ENCODE measurements around the gene PDCD6IP. TPM values are rescaled to one million over a fixed set of nuclear protein-coding genes. Genes with fewer than 3 reads are reported as not detected.
A peak's percentile ranks its signal among the peaks of the same experiment; 100 is the strongest.
"Not testable (repeated sequence)": the region's sequence is repeated elsewhere in the genome, so short reads cannot be mapped to it uniquely, and the experiment has no call there.

PDCD6IP gene
- total and polyA plus RNA-seq, 4 experiments from 2014 or later, result 59.2 to 237 (median 152) TPM

- no peaks in the 10 kb centered on the region for H3K9me3 ChIP-seq (ENCODE audit: control insufficient read depth in 1 of 2, low read length in 2 of 2)
- no peaks in the 10 kb centered on the region for H3K36me3 ChIP-seq (ENCODE audit: insufficient read depth, low read length)
- no peak for DNase-seq
- ChIA-PET POLR2A (ENCODE audit: partially characterized antibody) (interaction anchor here (0.6 kb wide), 1 partner anchor 65 kb away, joined by 3 read pairs; no protein-coding TSS in a partner anchor), CTCF (ENCODE audit: partially characterized antibody) (interaction anchor here (0.8 to 1.2 kb wide), 2 partner anchors 10 to 19 kb away, joined by 3 to 5 read pairs; no protein-coding TSS in a partner anchor)
- no peaks in the 10 kb centered on the region for H3K4me1 ChIP-seq (ENCODE audit: insufficient read depth, low read length)
- Mint-ChIP-seq H3K27ac (no peak overlapping the region), H3K4me3 (no peak overlapping the region), H3K36me3 (no peaks in the 10 kb centered on the region), H3K9me3 (no peaks in the 10 kb centered on the region), H3K4me1 (no peaks in the 10 kb centered on the region), H3K27me3 (peaks cover 3 to 4% of the 10 kb centered on the region in 2 donors)
- no peaks in the 10 kb centered on the region for H3K27me3 ChIP-seq (ENCODE audit: insufficient read depth, low read length)
- no peak overlapping the region for H3K4me3 ChIP-seq (ENCODE audit: low read length in 2 of 2)
- intact Hi-C loops (cut with micrococcal nuclease), result no loop called here
- no peak overlapping the region for H3K27ac ChIP-seq (ENCODE audit: low read depth, low read length)
These were observed 29.7 kb upstream of the PDCD6IP start for GRCh38 chr3:33768578-33769330.

DNA sequence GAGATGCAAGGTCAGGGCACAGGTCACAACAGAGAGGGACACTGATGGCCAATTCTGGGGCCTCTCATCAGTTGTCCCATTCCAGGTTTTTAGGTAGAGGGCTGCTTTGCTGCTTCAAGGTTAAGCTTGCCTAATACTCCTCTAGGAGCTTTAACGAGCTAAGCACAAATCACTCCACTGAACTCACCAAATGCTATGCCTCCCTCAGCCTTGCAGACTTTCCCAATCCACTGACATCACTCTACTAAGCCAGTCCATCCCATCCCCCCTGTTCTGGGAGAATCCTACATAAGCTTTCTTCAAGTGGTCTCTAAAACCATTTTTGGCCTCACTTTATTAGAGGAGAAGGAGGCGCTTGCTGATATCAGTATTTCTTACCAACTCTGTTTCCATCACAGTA lies 24.8 kb upstream of the PDCD6IP start:
- ChIA-PET POLR2A (ENCODE audit: partially characterized antibody) (no interaction called here), CTCF (ENCODE audit: partially characterized antibody) (interaction anchor here (1.1 to 6.4 kb wide), 2 partner anchors 12 to 139 kb away, joined by 3 to 70 read pairs; no protein-coding TSS in a partner anchor)
- peaks cover 0 to 1% of the 10 kb centered on the region in 2 donors for H3K27me3 Mint-ChIP-seq
- H3K36me3 Mint-ChIP-seq, result no peaks in the 10 kb centered on the region
- no peaks in the 10 kb centered on the region for H3K9me3 Mint-ChIP-seq
- DNase-seq, result no peak
- H3K4me1 Mint-ChIP-seq, result no peaks in the 10 kb centered on the region
- Histone ChIP-seq H3K27me3 (ENCODE audit: insufficient read depth, low read length) (no peaks in the 10 kb centered on the region), H3K27ac (ENCODE audit: low read depth, low read length) (no peak overlapping the region), H3K9me3 (ENCODE audit: control insufficient read depth in 1 of 2, low read length in 2 of 2) (no peaks in the 10 kb centered on the region), H3K36me3 (ENCODE audit: insufficient read depth, low read length) (no peaks in the 10 kb centered on the region), H3K4me1 (ENCODE audit: insufficient read depth, low read length) (no peaks in the 10 kb centered on the region), H3K4me3 (ENCODE audit: low read length in 2 of 2) (no peak overlapping the region)
- no peak overlapping the region for H3K27ac Mint-ChIP-seq
- intact Hi-C loops (cut with micrococcal nuclease), result no loop called here
- H3K4me3 Mint-ChIP-seq, result no peak overlapping the region

- H3K4me1 Mint-ChIP-seq, result no peaks in the 10 kb centered on the region
- Histone ChIP-seq H3K36me3 (ENCODE audit: insufficient read depth, low read length) (no peaks in the 10 kb centered on the region), H3K9me3 (ENCODE audit: control insufficient read depth in 1 of 2, low read length in 2 of 2) (no peaks in the 10 kb centered on the region), H3K27ac (ENCODE audit: low read depth, low read length) (no peak overlapping the region), H3K4me3 (ENCODE audit: low read length in 2 of 2) (no peak overlapping the region), H3K27me3 (ENCODE audit: insufficient read depth, low read length) (no peaks in the 10 kb centered on the region), H3K4me1 (ENCODE audit: insufficient read depth, low read length) (no peaks in the 10 kb centered on the region)
- no peaks in the 10 kb centered on the region for H3K36me3 Mint-ChIP-seq
- H3K4me3 Mint-ChIP-seq, result no peak overlapping the region
- CTCF ChIA-PET (ENCODE audit: partially characterized antibody), result interaction anchor here (1.0 to 6.4 kb wide), 5 partner anchors 11 to 139 kb away, joined by 3 to 70 read pairs (median 5); no protein-coding TSS in a partner anchor
- intact Hi-C loops (cut with micrococcal nuclease), result no loop called here
- no peaks in the 10 kb centered on the region for H3K9me3 Mint-ChIP-seq
- POLR2A ChIA-PET (ENCODE audit: partially characterized antibody), result interaction anchor here (1.3 kb wide), 1 partner anchor 23 kb away, joined by 3 read pairs; the partner anchor contains the start of gene PDCD6IP
- H3K27me3 Mint-ChIP-seq, result peaks cover 0 to 1% of the 10 kb centered on the region in 2 donors
- no peak for DNase-seq
- H3K27ac Mint-ChIP-seq, result no peak overlapping the region
These were observed 23.1 kb upstream of the PDCD6IP start for GRCh38 chr3:33775363-33775762.

DNA sequence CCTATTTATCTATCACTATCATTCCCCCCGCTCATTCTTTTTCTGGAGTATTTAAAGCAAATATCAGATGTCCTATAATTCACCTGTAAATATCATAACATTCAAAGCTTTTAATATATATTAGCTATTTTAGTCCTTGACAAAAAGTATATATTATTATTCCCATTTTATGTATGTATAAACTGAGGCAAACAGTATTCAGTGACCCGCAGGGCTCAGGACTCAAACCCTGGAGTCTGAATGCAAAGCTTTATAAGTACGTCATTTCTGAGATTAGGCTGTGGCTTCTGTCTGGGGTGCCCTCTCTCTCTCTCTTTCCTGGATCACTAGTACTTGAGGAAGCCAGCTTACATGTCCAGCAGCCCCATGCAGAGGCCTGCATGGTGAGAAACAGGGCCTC lies 20.4 kb upstream of the PDCD6IP start:
- H3K36me3 ChIP-seq (ENCODE audit: insufficient read depth, low read length), result no peaks in the 10 kb centered on the region
- H3K27ac ChIP-seq (ENCODE audit: low read depth, low read length), result no peak overlapping the region
- Mint-ChIP-seq H3K4me3 (no peak overlapping the region), H3K27ac (no peak overlapping the region), H3K9me3 (no peaks in the 10 kb centered on the region), H3K4me1 (no peaks in the 10 kb centered on the region), H3K36me3 (no peaks in the 10 kb centered on the region), H3K27me3 (peaks cover 0 to 2% of the 10 kb centered on the region in 2 donors)
- H3K27me3 ChIP-seq (ENCODE audit: insufficient read depth, low read length), result no peaks in the 10 kb centered on the region
- no peak for DNase-seq
- H3K4me3 ChIP-seq (ENCODE audit: low read length in 2 of 2), result no peak overlapping the region
- ChIA-PET CTCF (ENCODE audit: partially characterized antibody) (interaction anchor here (0.9 to 6.4 kb wide), 12 partner anchors 8 to 646 kb away, joined by 3 to 70 read pairs (median 4); partner anchors contain the start of gene PDCD6IP), POLR2A (ENCODE audit: partially characterized antibody) (no interaction called here)
- intact Hi-C loops (cut with micrococcal nuclease), result no loop called here
- no peaks in the 10 kb centered on the region for H3K9me3 ChIP-seq (ENCODE audit: control insufficient read depth in 1 of 2, low read length in 2 of 2)
- H3K4me1 ChIP-seq (ENCODE audit: insufficient read depth, low read length), result no peaks in the 10 kb centered on the region

DNA sequence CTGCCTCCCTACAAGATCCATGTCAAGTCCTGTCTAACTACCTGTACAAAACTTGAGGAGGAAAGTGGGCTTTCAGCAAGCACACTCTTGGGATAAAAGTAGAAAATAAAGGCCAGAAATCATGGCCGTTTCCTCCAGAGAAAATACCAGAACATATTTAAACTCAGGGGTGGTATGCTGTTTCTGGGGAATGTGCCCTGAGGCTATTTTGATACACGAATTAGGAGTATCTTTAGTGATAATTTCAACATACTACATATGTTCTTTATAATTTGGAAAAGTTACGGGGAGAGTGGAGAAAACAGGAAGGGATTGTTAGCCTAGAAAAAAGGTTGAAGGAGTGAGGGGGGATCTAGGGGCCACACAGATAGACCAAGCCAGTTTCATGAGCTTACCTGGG lies 18.7 kb upstream of the PDCD6IP start:
- ChIA-PET CTCF (ENCODE audit: partially characterized antibody) (interaction anchor here (0.7 to 2.2 kb wide), 2 partner anchors 38 to 648 kb away, joined by 3 to 6 read pairs; no protein-coding TSS in a partner anchor), POLR2A (ENCODE audit: partially characterized antibody) (no interaction called here)
- Mint-ChIP-seq H3K36me3 (no peaks in the 10 kb centered on the region), H3K4me3 (no peak overlapping the region), H3K27ac (no peak overlapping the region), H3K27me3 (peaks cover 0 to 3% of the 10 kb centered on the region in 2 donors), H3K4me1 (no peaks in the 10 kb centered on the region), H3K9me3 (no peaks in the 10 kb centered on the region)
- Histone ChIP-seq H3K27me3 (ENCODE audit: insufficient read depth, low read length) (no peaks in the 10 kb centered on the region), H3K9me3 (ENCODE audit: control insufficient read depth in 1 of 2, low read length in 2 of 2) (no peaks in the 10 kb centered on the region), H3K4me1 (ENCODE audit: insufficient read depth, low read length) (no peaks in the 10 kb centered on the region), H3K36me3 (ENCODE audit: insufficient read depth, low read length) (no peaks in the 10 kb centered on the region), H3K4me3 (ENCODE audit: low read length in 2 of 2) (no peak overlapping the region), H3K27ac (ENCODE audit: low read depth, low read length) (no peak overlapping the region)
- intact Hi-C loops (cut with micrococcal nuclease), result loop anchor here (10.0 kb wide), 1 partner anchor 405 kb away; no protein-coding TSS in a partner anchor
- DNase-seq, result no peak

DNA sequence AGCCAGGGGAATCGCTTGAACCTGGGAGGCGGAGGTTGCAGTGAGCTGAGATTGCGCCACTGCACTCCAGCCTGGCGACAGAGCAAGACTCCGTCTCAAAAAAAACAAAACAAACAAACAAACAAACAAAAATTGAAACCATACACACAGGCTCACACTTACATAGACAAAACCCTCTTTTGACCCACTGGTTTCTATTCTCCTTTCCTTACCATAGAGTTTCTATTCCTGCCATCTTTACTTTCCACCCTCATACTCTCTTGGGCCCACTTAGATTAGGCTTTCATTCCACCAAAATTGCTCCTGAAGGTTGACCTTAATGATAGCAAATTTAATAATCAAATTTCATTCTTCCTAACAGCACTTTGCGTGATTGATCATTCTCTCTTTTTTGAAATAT lies 17.0 kb upstream of the PDCD6IP start:
- H3K9me3 ChIP-seq (ENCODE audit: control insufficient read depth in 1 of 2, low read length in 2 of 2); H3K27ac Mint-ChIP-seq; H3K4me1 ChIP-seq (ENCODE audit: insufficient read depth, low read length); H3K27me3 Mint-ChIP-seq; H3K9me3 Mint-ChIP-seq; H3K4me1 Mint-ChIP-seq; POLR2A ChIA-PET (ENCODE audit: partially characterized antibody); H3K27me3 ChIP-seq (ENCODE audit: insufficient read depth, low read length); H3K36me3 Mint-ChIP-seq; H3K36me3 ChIP-seq (ENCODE audit: insufficient read depth, low read length); H3K4me3 ChIP-seq (ENCODE audit: low read length in 2 of 2); H3K4me3 Mint-ChIP-seq; H3K27ac ChIP-seq (ENCODE audit: low read depth, low read length); DNase-seq: not testable (repeated sequence)
- intact Hi-C loops (cut with micrococcal nuclease), result loop anchor here (10.0 kb wide), 1 partner anchor 407 kb away; no protein-coding TSS in a partner anchor
- CTCF ChIA-PET (ENCODE audit: partially characterized antibody), result interaction anchor here (1.5 kb wide), 1 partner anchor 10 kb away, joined by 3 read pairs; no protein-coding TSS in a partner anchor

DNA sequence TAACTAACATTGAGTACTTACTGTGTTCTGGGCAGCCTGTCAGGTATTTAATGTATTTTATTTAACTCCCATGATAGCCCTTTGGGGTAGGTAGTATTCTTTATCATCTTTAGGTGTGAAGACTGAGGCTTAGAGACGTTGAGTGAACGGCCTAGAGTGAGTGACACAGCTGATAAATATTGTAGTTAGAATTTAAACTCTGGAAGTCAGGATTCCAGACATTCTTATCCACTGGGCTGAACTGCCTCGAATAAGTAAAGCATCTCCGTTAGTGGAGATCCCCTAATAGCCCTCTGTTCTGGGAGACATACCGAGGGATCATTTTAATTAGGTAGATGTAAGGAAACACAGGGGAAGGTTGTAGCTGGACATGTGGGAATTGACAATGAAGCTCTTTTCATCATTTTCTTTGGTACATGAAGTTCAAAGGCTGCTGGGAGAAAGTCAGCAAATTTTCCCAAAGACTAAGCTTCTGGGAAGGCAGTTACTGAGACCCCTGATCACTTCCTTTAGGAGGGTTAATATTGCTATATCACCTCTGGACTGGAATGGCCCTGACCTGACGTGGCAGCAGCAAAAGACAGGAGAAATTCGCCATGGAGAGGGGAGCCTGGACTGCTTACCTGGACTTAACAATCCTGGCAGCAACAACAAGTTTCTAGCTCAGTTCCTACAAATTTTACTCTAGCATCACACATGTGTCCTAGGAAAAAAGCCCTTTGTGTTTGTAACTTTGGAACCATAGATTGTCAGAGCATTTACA lies 11.7 kb upstream of the PDCD6IP start:
- DNase-seq, result no peak
- H3K27ac Mint-ChIP-seq, result peak overlapping the region in 2 of 7 donors; percentile 21 to 37
- H3K4me3 Mint-ChIP-seq, result peak overlapping the region in 3 of 8 donors; percentile 23 to 70 (median 24)
- ChIA-PET CTCF (ENCODE audit: partially characterized antibody) (interaction anchor here (0.6 to 8.4 kb wide), 40 partner anchors 10 to 839 kb away, joined by 3 to 100 read pairs (median 4); partner anchors contain the start of gene PDCD6IP), POLR2A (ENCODE audit: partially characterized antibody) (interaction anchor here (2.1 kb wide), 1 partner anchor 12 kb away, joined by 9 read pairs; the partner anchor contains the start of gene PDCD6IP)
- H3K9me3 Mint-ChIP-seq, result no peaks in the 10 kb centered on the region
- Histone ChIP-seq H3K27me3 (ENCODE audit: insufficient read depth, low read length) (no peaks in the 10 kb centered on the region), H3K9me3 (ENCODE audit: control insufficient read depth in 1 of 2, low read length in 2 of 2) (no peaks in the 10 kb centered on the region), H3K27ac (ENCODE audit: low read depth, low read length) (no peak overlapping the region), H3K4me1 (ENCODE audit: insufficient read depth, low read length) (peaks cover 4% of the 10 kb centered on the region), H3K36me3 (ENCODE audit: insufficient read depth, low read length) (no peaks in the 10 kb centered on the region), H3K4me3 (ENCODE audit: low read length in 2 of 2) (no peak overlapping the region)
- H3K27me3 Mint-ChIP-seq, result peaks cover 6 to 9% of the 10 kb centered on the region in 2 donors
- intact Hi-C loops (cut with micrococcal nuclease), result loop anchor here (1.0 to 10.0 kb wide), 5 partner anchors 150 to 1054 kb away; no protein-coding TSS in a partner anchor
- peaks cover 0 to 4% (median 2%) of the 10 kb centered on the region in 4 donors for H3K4me1 Mint-ChIP-seq
- no peaks in the 10 kb centered on the region for H3K36me3 Mint-ChIP-seq

All from CD4-positive, alpha-beta memory T cell (primary cell).